ENCODE measurements around the gene TULP4.
"Not testable (repeated sequence)": the region's sequence is repeated elsewhere in the genome, so short reads cannot be mapped to it uniquely, and the experiment has no call there.

TULP4 gene

GRCh38 chr6:158475344-158476302 lies 163.4 kb downstream of the TULP4 start:
- FAIRE-seq = no peak

- FAIRE-seq = no peak
These were observed 164.1 kb downstream of the TULP4 start for GRCh38 chr6:158476389-158476788.

- not testable (repeated sequence) for FAIRE-seq
These were observed 165.5 kb downstream of the TULP4 start for GRCh38 chr6:158477722-158478121.

- no peak for FAIRE-seq
These were observed 168.7 kb downstream of the TULP4 start for GRCh38 chr6:158480989-158481388.

- no peak for FAIRE-seq
These were observed 169.6 kb downstream of the TULP4 start for GRCh38 chr6:158481690-158482473.

GRCh38 chr6:158485431-158485830 lies 173.2 kb downstream of the TULP4 start:
- no peak for FAIRE-seq

- FAIRE-seq = no peak
These were observed 175.2 kb downstream of the TULP4 start for GRCh38 chr6:158487495-158487894.

- FAIRE-seq = no peak
These were observed 175.8 kb downstream of the TULP4 start for GRCh38 chr6:158488065-158488464.

- FAIRE-seq = no peak
These were observed 177.2 kb downstream of the TULP4 start for GRCh38 chr6:158489441-158489840.

- FAIRE-seq = no peak
These were observed 180.6 kb downstream of the TULP4 start for GRCh38 chr6:158492881-158493280.

- FAIRE-seq = no peak
These were observed 184.4 kb downstream of the TULP4 start for GRCh38 chr6:158496700-158497099.

GRCh38 chr6:158497620-158498019 lies 185.4 kb downstream of the TULP4 start:
- FAIRE-seq = no peak

- no peak for FAIRE-seq
These were observed 186.1 kb downstream of the TULP4 start for GRCh38 chr6:158498362-158498761.

- no peak for FAIRE-seq
These were observed 187.3 kb downstream of the TULP4 start for GRCh38 chr6:158499601-158500000.

- FAIRE-seq = no peak
These were observed 187.9 kb downstream of the TULP4 start for GRCh38 chr6:158500016-158500735.

- FAIRE-seq = no peak
These were observed 189.3 kb downstream of the TULP4 start for GRCh38 chr6:158501360-158502262.

- no peak for FAIRE-seq
These were observed 190.1 kb downstream of the TULP4 start for GRCh38 chr6:158502263-158502950.

GRCh38 chr6:158503222-158503621 lies 191.0 kb downstream of the TULP4 start:
- FAIRE-seq = no peak

- FAIRE-seq = no peak
These were observed 191.6 kb downstream of the TULP4 start for GRCh38 chr6:158503846-158504245.

- FAIRE-seq = no peak
These were observed 192.9 kb downstream of the TULP4 start for GRCh38 chr6:158505194-158505593.

- FAIRE-seq = no peak
These were observed 194.3 kb downstream of the TULP4 start for GRCh38 chr6:158506601-158507000.
